ENCODE results near the gene KCTD19.

DNA sequence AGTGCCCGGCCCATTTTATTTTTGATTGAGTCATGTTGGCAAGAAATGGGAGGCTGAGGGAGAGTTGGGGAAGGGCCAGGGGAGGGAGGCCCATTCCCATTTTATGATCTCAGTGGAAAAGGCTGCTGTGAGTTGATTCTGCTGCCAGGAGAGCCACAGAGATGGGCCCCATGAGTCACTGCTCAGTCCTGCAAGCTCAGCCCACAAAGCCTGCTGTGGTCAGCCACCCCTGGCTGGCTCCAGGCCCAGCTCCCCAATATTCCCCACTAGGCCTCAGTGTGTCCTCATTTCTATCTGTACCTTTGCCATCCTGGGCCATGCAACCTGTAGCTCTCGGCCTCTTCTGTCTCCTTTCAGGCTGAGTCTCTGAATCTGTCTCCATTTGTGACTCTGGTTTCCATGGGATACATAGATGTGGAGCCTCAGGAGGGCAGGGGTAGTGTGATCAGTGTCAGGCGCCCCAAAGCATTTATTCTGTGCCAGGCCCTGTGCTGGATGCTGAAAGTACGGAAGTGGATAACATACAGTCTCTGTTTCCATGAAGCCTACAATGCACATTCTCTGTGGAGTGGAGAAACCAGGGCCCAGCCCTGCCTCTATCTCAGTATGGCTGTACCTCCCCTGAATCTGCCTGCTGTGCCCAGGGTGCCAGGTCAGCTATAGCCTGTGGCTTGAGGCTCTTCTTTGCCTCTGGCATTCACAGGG, 49.1 kb downstream of the KCTD19 start:
- TF ChIP-seq, protein P1, sequence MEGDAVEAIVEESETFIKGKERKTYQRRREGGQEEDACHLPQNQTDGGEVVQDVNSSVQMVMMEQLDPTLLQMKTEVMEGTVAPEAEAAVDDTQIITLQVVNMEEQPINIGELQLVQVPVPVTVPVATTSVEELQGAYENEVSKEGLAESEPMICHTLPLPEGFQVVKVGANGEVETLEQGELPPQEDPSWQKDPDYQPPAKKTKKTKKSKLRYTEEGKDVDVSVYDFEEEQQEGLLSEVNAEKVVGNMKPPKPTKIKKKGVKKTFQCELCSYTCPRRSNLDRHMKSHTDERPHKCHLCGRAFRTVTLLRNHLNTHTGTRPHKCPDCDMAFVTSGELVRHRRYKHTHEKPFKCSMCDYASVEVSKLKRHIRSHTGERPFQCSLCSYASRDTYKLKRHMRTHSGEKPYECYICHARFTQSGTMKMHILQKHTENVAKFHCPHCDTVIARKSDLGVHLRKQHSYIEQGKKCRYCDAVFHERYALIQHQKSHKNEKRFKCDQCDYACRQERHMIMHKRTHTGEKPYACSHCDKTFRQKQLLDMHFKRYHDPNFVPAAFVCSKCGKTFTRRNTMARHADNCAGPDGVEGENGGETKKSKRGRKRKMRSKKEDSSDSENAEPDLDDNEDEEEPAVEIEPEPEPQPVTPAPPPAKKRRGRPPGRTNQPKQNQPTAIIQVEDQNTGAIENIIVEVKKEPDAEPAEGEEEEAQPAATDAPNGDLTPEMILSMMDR (conservative IDR thresholded peaks at IDR 0.05), result no peak
- no peak for TF ChIP-seq EZH2 (IDR thresholded peaks at IDR 0.05; ENCODE audit: low read depth)

All from PC-9 (cell line).